ENCODE measurements around the gene KRT85.

The KRT85 gene

GRCh38 chr12:52360106-52360662 is 7.1 kb downstream of the KRT85 start:
- no peak overlapping the region for H3K4me3 ChIP-seq (ENCODE audit: low read length in 2 of 2)
- H3K27ac ChIP-seq (ENCODE audit: low read depth in 2 of 2, low read length in 2 of 2): no peak overlapping the region

GRCh38 chr12:52359621-52360061 is 7.6 kb downstream of the KRT85 start:
- peaks cover 0 to under 1% of the 10 kb centered on the region in 2 donors for H3K27me3 ChIP-seq (ENCODE audit: control insufficient read depth in 2 of 2, insufficient read depth in 2 of 2, low read length in 2 of 2)
- H3K4me1 ChIP-seq (ENCODE audit: control insufficient read depth in 2 of 2, insufficient read depth in 2 of 2, low read length in 2 of 2): no peaks in the 10 kb centered on the region
- no peaks in the 10 kb centered on the region for H3K9me3 ChIP-seq (ENCODE audit: control insufficient read depth in 2 of 2, low read length in 2 of 2)
- no peak overlapping the region for H3K27ac ChIP-seq (ENCODE audit: low read depth in 2 of 2, low read length in 2 of 2)
- H3K9ac ChIP-seq (ENCODE audit: low read depth in 1 of 2, low read length in 2 of 2): no peak overlapping the region
- no peaks in the 10 kb centered on the region for H3K36me3 ChIP-seq (ENCODE audit: control insufficient read depth in 2 of 2, insufficient read depth in 2 of 2, low read length in 2 of 2)
- no peak overlapping the region for H3K4me3 ChIP-seq (ENCODE audit: low read length in 2 of 2)

More at GRCh38 chr12:52360106-52360662, 7.1 kb downstream of the KRT85 start:
- H3K4me1 ChIP-seq (ENCODE audit: control insufficient read depth in 2 of 2, insufficient read depth in 2 of 2, low read length in 2 of 2): no peaks in the 10 kb centered on the region
- no peak overlapping the region for H3K9ac ChIP-seq (ENCODE audit: low read depth in 1 of 2, low read length in 2 of 2)
- no peaks in the 10 kb centered on the region for H3K27me3 ChIP-seq (ENCODE audit: control insufficient read depth in 2 of 2, insufficient read depth in 2 of 2, low read length in 2 of 2)
- H3K36me3 ChIP-seq (ENCODE audit: control insufficient read depth in 2 of 2, insufficient read depth in 2 of 2, low read length in 2 of 2): no peaks in the 10 kb centered on the region
- no peaks in the 10 kb centered on the region for H3K9me3 ChIP-seq (ENCODE audit: control insufficient read depth in 2 of 2, low read length in 2 of 2)

GRCh38 chr12:52358575-52359350 is 8.5 kb downstream of the KRT85 start:
- Histone ChIP-seq H3K9ac (ENCODE audit: low read depth in 1 of 2, low read length in 2 of 2) (no peak overlapping the region), H3K4me1 (ENCODE audit: control insufficient read depth in 2 of 2, insufficient read depth in 2 of 2, low read length in 2 of 2) (no peaks in the 10 kb centered on the region), H3K9me3 (ENCODE audit: control insufficient read depth in 2 of 2, low read length in 2 of 2) (no peaks in the 10 kb centered on the region)

GRCh38 chr12:52356762-52357580 is 10.3 kb downstream of the KRT85 start:
- H3K4me1 ChIP-seq (ENCODE audit: control insufficient read depth in 2 of 2, insufficient read depth in 2 of 2, low read length in 2 of 2): no peaks in the 10 kb centered on the region
- no peak overlapping the region for H3K27ac ChIP-seq (ENCODE audit: low read depth in 2 of 2, low read length in 2 of 2)
- no peaks in the 10 kb centered on the region for H3K36me3 ChIP-seq (ENCODE audit: control insufficient read depth in 2 of 2, insufficient read depth in 2 of 2, low read length in 2 of 2)
- H3K9me3 ChIP-seq (ENCODE audit: control insufficient read depth in 2 of 2, low read length in 2 of 2): no peaks in the 10 kb centered on the region
- no peak overlapping the region for H3K4me3 ChIP-seq (ENCODE audit: low read length in 2 of 2)
- no peak overlapping the region for H3K9ac ChIP-seq (ENCODE audit: low read depth in 1 of 2, low read length in 2 of 2)
- H3K27me3 ChIP-seq (ENCODE audit: control insufficient read depth in 2 of 2, insufficient read depth in 2 of 2, low read length in 2 of 2): peaks cover 0 to 7% of the 10 kb centered on the region in 2 donors

More at GRCh38 chr12:52358575-52359350, 8.5 kb downstream of the KRT85 start:
- Histone ChIP-seq H3K36me3 (ENCODE audit: control insufficient read depth in 2 of 2, insufficient read depth in 2 of 2, low read length in 2 of 2) (no peaks in the 10 kb centered on the region), H3K4me3 (ENCODE audit: low read length in 2 of 2) (no peak overlapping the region), H3K27me3 (ENCODE audit: control insufficient read depth in 2 of 2, insufficient read depth in 2 of 2, low read length in 2 of 2) (peaks cover 0 to 6% of the 10 kb centered on the region in 2 donors), H3K27ac (ENCODE audit: low read depth in 2 of 2, low read length in 2 of 2) (no peak overlapping the region)

- Histone ChIP-seq H3K9me3 (ENCODE audit: control insufficient read depth in 2 of 2, low read length in 2 of 2) (no peaks in the 10 kb centered on the region), H3K27me3 (ENCODE audit: control insufficient read depth in 2 of 2, insufficient read depth in 2 of 2, low read length in 2 of 2) (peaks cover 0 to 7% of the 10 kb centered on the region in 2 donors), H3K4me3 (ENCODE audit: low read length in 2 of 2) (no peak overlapping the region), H3K36me3 (ENCODE audit: control insufficient read depth in 2 of 2, insufficient read depth in 2 of 2, low read length in 2 of 2) (no peaks in the 10 kb centered on the region), H3K27ac (ENCODE audit: low read depth in 2 of 2, low read length in 2 of 2) (no peak overlapping the region), H3K4me1 (ENCODE audit: control insufficient read depth in 2 of 2, insufficient read depth in 2 of 2, low read length in 2 of 2) (no peaks in the 10 kb centered on the region), H3K9ac (ENCODE audit: low read depth in 1 of 2, low read length in 2 of 2) (no peak overlapping the region)
Observed at GRCh38 chr12:52356031-52356761, 11.1 kb downstream of the KRT85 start.

- Histone ChIP-seq H3K27me3 (ENCODE audit: control insufficient read depth in 2 of 2, insufficient read depth in 2 of 2, low read length in 2 of 2) (peaks cover 0 to 7% of the 10 kb centered on the region in 2 donors), H3K4me3 (ENCODE audit: low read length in 2 of 2) (no peak overlapping the region), H3K27ac (ENCODE audit: low read depth in 2 of 2, low read length in 2 of 2) (no peak overlapping the region), H3K36me3 (ENCODE audit: control insufficient read depth in 2 of 2, insufficient read depth in 2 of 2, low read length in 2 of 2) (no peaks in the 10 kb centered on the region), H3K9me3 (ENCODE audit: control insufficient read depth in 2 of 2, low read length in 2 of 2) (no peaks in the 10 kb centered on the region), H3K4me1 (ENCODE audit: control insufficient read depth in 2 of 2, insufficient read depth in 2 of 2, low read length in 2 of 2) (no peaks in the 10 kb centered on the region), H3K9ac (ENCODE audit: low read depth in 1 of 2, low read length in 2 of 2) (no peak overlapping the region)
Observed at GRCh38 chr12:52355176-52355575, 12.1 kb downstream of the KRT85 start.

GRCh38 chr12:52354200-52354599 is 13.1 kb downstream of the KRT85 start:
- Histone ChIP-seq H3K27me3 (ENCODE audit: control insufficient read depth in 2 of 2, insufficient read depth in 2 of 2, low read length in 2 of 2) (peaks cover 0 to 7% of the 10 kb centered on the region in 2 donors), H3K27ac (ENCODE audit: low read depth in 2 of 2, low read length in 2 of 2) (no peak overlapping the region), H3K9me3 (ENCODE audit: control insufficient read depth in 2 of 2, low read length in 2 of 2) (no peaks in the 10 kb centered on the region), H3K9ac (ENCODE audit: low read depth in 1 of 2, low read length in 2 of 2) (no peak overlapping the region), H3K4me3 (ENCODE audit: low read length in 2 of 2) (no peak overlapping the region), H3K4me1 (ENCODE audit: control insufficient read depth in 2 of 2, insufficient read depth in 2 of 2, low read length in 2 of 2) (no peaks in the 10 kb centered on the region), H3K36me3 (ENCODE audit: control insufficient read depth in 2 of 2, insufficient read depth in 2 of 2, low read length in 2 of 2) (no peaks in the 10 kb centered on the region)

- no peaks in the 10 kb centered on the region for H3K36me3 ChIP-seq (ENCODE audit: control insufficient read depth in 2 of 2, insufficient read depth in 2 of 2, low read length in 2 of 2)
- H3K27ac ChIP-seq (ENCODE audit: low read depth in 2 of 2, low read length in 2 of 2): no peak overlapping the region
- no peaks in the 10 kb centered on the region for H3K9me3 ChIP-seq (ENCODE audit: control insufficient read depth in 2 of 2, low read length in 2 of 2)
- no peak overlapping the region for H3K9ac ChIP-seq (ENCODE audit: low read depth in 1 of 2, low read length in 2 of 2)
- H3K4me3 ChIP-seq (ENCODE audit: low read length in 2 of 2): no peak overlapping the region
- H3K27me3 ChIP-seq (ENCODE audit: control insufficient read depth in 2 of 2, insufficient read depth in 2 of 2, low read length in 2 of 2): peaks cover 0 to 7% of the 10 kb centered on the region in 2 donors
- no peaks in the 10 kb centered on the region for H3K4me1 ChIP-seq (ENCODE audit: control insufficient read depth in 2 of 2, insufficient read depth in 2 of 2, low read length in 2 of 2)
Observed at GRCh38 chr12:52353766-52354165, 13.5 kb downstream of the KRT85 start.

GRCh38 chr12:52352951-52353350 is 14.3 kb downstream of the KRT85 start:
- Histone ChIP-seq H3K36me3 (ENCODE audit: control insufficient read depth in 2 of 2, insufficient read depth in 2 of 2, low read length in 2 of 2) (no peaks in the 10 kb centered on the region), H3K27ac (ENCODE audit: low read depth in 2 of 2, low read length in 2 of 2) (no peak overlapping the region), H3K27me3 (ENCODE audit: control insufficient read depth in 2 of 2, insufficient read depth in 2 of 2, low read length in 2 of 2) (peaks cover 0 to 9% of the 10 kb centered on the region in 2 donors), H3K4me3 (ENCODE audit: low read length in 2 of 2) (no peak overlapping the region), H3K4me1 (ENCODE audit: control insufficient read depth in 2 of 2, insufficient read depth in 2 of 2, low read length in 2 of 2) (no peaks in the 10 kb centered on the region), H3K9me3 (ENCODE audit: control insufficient read depth in 2 of 2, low read length in 2 of 2) (no peaks in the 10 kb centered on the region), H3K9ac (ENCODE audit: low read depth in 1 of 2, low read length in 2 of 2) (no peak overlapping the region)

Measured in mucosa of rectum (tissue), 2 donors.